Measurements from ENCODE around the gene BMPR1B.

DNA sequence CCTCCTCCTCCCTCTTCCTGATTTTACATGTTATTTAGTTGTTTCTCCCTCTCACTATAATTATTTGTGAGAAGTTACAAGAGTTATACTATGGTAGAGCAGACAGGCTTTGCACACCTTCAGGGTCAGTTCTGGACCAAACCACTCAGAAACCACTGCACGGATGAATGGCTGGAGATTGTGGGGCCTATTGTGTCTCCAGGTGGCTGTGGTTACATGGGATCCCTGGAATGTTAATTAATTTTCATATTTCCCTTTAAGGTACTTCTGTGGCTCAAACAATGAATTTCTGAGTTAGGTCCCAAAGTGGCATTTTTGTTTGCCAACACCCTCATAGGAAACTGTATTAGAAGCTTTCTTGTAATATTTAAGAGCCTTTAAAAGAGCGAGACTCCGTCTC, 151.9 kb downstream of the BMPR1B start:
- TF ChIP-seq EZH2phosphoT487 (IDR thresholded peaks at IDR 0.05; ENCODE audit: low read length), result no peak
- TF ChIP-seq, protein P1, sequence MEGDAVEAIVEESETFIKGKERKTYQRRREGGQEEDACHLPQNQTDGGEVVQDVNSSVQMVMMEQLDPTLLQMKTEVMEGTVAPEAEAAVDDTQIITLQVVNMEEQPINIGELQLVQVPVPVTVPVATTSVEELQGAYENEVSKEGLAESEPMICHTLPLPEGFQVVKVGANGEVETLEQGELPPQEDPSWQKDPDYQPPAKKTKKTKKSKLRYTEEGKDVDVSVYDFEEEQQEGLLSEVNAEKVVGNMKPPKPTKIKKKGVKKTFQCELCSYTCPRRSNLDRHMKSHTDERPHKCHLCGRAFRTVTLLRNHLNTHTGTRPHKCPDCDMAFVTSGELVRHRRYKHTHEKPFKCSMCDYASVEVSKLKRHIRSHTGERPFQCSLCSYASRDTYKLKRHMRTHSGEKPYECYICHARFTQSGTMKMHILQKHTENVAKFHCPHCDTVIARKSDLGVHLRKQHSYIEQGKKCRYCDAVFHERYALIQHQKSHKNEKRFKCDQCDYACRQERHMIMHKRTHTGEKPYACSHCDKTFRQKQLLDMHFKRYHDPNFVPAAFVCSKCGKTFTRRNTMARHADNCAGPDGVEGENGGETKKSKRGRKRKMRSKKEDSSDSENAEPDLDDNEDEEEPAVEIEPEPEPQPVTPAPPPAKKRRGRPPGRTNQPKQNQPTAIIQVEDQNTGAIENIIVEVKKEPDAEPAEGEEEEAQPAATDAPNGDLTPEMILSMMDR (IDR thresholded peaks at IDR 0.05; ENCODE audit: low read length), result no peak

Measured in MM.1S (cell line).